OCI-LY1 (cell line): ENCODE measurements around the gene MBNL1.

Experiments used
- EZH2 ChIP-seq: fragments of 200-600 bp; sonication (generic), shearing (Covaris generic); IDR thresholded peaks from 2 replicates; pipeline ENCODE4 v1.8.0; 2017; ENCODE audit warnings: borderline replicate concordance, mixed run types, mild to moderate bottlenecking, antibody characterized with exemption, low read length, moderate library complexity, mixed read lengths
- TF ChIP-seq, protein P1 (sequence below): fragments of 200-600 bp; sonication (generic), shearing (Covaris generic); IDR thresholded peaks from 2 replicates; pipeline ENCODE4 v1.5.1; 2017; ENCODE audit warnings: mild to moderate bottlenecking, antibody characterized with exemption, low read length, moderate library complexity, mixed read lengths

DNA sequence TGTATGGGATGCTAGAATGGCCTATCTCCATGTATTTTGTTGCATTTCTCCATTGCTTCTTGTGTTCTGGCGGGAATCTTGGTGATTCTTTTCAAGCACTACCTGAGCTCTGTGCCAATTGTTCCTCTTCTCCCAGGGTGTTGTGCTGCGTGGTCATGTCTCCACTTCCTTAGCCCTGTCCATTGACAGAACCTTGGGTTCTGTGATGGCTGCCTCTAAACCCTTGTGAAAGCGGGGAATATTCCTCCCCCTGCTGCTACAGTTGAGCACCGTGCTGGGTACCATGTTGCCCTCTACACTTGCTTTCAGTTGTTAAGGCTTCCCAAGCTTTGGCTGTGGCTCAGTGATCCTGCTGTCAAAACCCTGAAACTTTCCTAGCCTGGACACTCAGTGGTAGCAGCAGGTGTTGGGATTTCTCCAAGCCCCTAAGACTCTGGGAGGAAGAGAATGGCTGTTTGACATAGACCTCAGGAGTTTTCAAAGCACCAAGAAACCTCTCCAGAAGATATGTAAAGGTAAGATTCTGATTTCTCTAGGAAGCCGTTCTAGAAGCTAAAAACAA lies 69.5 kb downstream of the MBNL1 start:
- TF ChIP-seq, protein P1, sequence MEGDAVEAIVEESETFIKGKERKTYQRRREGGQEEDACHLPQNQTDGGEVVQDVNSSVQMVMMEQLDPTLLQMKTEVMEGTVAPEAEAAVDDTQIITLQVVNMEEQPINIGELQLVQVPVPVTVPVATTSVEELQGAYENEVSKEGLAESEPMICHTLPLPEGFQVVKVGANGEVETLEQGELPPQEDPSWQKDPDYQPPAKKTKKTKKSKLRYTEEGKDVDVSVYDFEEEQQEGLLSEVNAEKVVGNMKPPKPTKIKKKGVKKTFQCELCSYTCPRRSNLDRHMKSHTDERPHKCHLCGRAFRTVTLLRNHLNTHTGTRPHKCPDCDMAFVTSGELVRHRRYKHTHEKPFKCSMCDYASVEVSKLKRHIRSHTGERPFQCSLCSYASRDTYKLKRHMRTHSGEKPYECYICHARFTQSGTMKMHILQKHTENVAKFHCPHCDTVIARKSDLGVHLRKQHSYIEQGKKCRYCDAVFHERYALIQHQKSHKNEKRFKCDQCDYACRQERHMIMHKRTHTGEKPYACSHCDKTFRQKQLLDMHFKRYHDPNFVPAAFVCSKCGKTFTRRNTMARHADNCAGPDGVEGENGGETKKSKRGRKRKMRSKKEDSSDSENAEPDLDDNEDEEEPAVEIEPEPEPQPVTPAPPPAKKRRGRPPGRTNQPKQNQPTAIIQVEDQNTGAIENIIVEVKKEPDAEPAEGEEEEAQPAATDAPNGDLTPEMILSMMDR = no peak
- TF ChIP-seq EZH2 = no peak
